ENCODE results near the gene NCKAP5.

GRCh38 chr2:133525090-133525489, 43.2 kb downstream of the NCKAP5 start:
- no peak for TF ChIP-seq POLR2AphosphoS5 (IDR thresholded peaks at IDR 0.05; ENCODE audit: low read depth, low read length)
- no peak for TF ChIP-seq TAF1 (IDR thresholded peaks at IDR 0.05; ENCODE audit: borderline replicate concordance, low read depth, low read length)
- TF ChIP-seq POLR2A (IDR thresholded peaks at IDR 0.05; ENCODE audit: low read depth, low read length): no peak

Data from GM12892 (cell line).